GM18517 (cell line): ENCODE results near the gene MED12L.

ENCODE experiments used
- ATAC-seq: cut with Tn5 transposase; IDR thresholded peaks from one replicate; pipeline ENCODE4 v1.9.1; 2021; ENCODE audit warnings: mild to moderate bottlenecking, moderate library complexity; ENCODE audit not compliant: unreplicated experiment

The MED12L gene

DNA sequence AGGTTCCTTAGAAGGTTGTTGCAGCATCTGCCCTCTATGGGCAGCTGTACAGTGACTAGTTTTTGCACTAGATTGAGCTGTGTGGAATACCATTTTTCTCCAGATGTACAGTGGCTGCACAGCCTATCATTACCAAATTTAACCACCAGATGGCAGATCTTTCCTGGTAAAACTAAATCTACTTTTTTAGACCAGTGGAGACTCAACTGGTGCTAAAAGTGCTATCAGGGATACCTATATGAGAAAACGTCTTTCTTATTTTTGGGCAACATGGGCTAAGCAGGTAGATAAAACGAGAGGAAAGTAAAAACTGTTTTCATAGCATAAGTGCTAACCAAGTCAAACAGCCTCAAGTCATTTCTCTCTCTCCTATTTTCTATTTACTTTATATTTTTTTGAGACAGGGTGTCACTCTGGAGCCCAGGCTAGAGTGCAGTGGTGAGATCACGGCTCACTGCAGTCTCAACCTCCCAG is 354.2 kb downstream of the MED12L start:
- ATAC-seq, result peak; percentile 76

DNA sequence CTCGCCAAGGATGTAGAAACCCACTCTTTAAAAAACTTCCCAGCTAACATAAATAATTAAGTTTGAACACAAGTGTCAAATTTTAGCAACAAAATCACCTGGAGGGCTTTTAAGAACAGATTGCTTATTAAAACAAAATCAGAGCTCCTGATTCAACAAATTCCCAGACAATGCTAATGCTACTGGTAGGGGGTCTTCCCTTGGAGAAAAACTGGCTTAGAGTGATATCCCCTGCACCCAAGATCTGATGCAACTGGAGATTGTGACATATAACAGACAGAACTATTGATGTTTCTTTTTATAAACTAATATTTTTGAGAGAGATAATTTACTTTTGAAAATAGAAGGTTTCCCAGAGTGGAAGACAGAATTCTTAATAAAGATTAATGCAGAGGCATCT is 355.5 kb downstream of the MED12L start:
- ATAC-seq, result no peak

DNA sequence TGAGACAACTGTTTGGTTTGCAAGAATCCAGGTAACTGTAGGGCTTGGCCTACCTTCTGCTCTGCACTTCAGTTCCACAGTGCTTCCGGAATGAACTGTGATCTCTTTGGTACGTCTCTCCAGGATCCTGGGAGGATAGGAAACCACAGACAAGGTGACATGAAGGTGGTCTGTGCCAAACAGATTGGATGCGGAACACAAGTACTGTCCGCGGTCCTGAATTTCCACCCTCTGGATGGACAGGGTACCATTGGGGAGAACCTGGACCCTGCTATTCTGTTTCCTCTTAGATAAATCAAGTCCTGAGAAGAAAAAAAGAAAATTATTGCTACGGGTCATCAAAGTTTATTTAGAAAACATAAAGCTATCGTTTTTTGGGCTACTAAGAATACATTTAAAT is 358.1 kb downstream of the MED12L start:
- ATAC-seq, result no peak

DNA sequence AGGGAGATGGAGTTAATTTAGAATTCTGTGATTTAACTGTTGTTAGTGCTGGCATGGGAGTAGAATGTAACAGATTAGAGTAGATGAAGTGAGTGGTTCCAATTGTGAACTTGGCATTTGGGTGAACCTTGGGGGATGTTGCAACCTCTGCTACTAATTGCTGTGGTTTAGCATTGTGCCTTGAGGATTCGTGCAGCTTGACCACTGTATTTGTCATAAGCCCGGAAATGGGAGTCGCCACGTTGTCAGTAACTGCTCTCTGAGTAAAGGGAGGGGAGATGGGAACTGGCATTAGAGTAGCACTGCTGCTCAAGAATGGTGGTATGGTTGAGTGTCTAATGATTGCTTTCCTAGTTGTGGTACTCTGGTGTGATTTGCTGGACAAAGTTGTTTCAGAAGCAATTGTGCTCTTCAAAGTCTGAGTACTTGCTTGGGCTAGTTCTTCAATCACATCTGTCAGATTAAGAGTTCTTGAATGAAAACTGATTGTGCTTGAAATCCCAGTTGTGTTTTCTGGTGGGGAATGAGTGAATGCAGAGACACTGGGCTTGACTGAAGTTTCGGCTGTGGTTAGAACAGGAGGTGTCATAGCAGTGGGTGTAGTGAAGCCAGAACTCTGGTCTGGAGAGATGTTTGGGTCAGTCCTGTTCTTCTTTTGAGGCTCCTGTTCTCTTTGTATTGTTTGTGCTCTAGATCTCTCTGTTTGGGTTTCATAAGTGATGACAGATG is 360.0 kb downstream of the MED12L start:
- no peak for ATAC-seq

DNA sequence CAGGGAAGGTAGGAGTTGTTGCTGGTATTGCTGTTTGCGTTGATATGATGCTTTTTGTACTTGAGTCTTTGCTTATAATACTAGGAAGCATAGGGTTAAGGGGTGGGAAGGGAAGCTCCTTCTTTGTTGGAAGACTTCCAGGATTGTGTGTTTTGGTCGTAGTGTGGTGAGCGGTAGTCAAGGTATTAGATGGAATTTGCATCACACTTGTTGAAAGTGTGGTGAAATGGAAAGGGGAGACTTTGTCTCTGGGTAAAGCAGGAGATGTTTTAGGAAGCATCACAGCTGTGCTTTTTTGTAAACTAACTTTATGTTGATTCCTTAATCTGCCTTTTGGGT is 360.5 kb downstream of the MED12L start:
- no peak for ATAC-seq

DNA sequence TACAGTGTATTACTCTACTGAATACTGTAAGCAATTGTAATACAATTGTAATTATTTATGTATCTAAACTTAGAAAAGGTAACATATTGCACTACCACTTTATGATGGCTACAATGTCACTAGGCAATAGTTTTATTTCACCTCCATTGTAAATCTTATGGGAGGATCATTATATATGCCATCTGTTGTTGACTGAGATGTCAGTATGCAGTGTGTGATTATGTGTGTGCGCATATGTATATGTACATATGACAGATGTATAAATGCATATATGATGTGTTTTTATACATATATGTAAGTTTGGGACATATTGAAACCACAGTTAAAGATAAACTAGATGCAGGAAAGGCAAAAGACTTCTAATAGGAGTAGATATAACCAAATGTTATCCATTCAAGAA is 366.9 kb downstream of the MED12L start:
- ATAC-seq, result no peak

DNA sequence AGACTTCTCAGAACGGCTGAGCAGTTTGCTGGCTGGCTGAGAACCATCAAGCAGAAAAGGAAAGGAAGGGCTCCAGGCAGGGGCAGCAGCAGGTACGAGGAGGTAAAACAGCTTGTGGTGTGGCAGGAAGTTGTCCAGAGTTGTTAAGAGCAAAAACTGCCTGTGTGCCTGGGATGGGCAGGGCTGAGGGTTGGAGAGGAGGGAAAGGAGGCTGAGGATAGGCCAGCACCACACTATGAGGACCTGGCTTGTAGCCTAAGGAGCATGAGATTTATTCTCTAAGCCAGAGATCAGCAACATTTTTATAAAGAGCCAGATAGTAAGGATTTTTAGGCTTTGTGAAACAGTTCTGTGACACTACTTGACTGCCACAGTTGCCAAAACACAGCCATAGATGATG is 367.4 kb downstream of the MED12L start:
- no peak for ATAC-seq

DNA sequence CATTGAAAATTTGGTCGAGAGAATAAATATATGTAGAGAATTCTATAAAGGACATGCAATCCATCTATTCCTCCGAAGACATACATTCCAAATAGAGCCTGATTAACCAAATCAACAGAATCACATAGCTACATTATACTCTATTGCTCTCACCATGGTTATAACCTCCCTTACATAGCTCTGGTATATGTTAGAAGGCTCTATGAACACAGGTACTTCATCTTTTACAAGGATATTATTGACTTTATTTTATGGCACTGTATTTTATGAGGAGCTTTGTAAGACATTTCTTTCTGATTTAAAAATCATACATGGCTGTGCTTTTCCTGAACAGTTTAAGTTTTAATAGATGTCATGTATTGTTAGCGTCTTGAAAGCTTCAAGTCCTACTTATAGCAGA is 370.6 kb downstream of the MED12L start:
- no peak for ATAC-seq

DNA sequence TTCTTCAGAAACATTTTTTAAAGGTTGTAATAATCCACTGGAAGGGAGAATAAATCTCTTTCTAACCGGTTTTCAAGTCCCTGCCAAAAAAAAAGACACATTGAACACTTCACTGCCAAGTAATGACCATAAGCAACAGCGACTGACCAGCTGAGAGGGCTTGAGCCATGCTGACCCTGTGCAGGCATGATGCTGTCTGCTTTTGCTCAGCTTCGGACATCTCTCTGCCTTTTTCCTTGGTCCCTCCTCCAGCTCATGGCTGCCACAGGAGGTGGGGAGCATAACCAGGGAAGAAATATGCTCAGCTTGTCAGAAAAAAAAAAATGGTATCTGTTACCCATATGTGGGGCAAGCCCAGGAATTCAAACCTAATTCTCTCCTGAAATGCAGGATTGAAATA is 373.9 kb downstream of the MED12L start:
- ATAC-seq, result no peak

DNA sequence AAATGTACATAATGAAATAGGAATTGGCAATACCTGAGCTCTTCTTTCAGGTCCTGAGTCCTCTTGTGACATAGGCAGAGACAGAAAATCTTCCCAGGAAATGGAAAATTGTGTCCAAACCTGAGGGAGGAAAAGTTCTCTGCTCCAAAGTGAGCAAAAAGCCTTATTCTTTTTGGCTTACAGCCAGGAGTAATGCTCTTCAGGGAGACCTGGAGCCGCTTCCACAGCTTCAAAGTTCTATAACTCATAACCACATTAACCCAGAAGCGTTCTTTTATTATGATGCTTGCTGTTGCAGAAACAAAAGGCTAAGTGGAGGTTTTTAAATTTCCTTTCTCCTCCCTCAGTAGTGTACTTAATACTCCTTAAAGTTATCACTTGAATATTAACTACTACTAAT is 374.8 kb downstream of the MED12L start:
- no peak for ATAC-seq

DNA sequence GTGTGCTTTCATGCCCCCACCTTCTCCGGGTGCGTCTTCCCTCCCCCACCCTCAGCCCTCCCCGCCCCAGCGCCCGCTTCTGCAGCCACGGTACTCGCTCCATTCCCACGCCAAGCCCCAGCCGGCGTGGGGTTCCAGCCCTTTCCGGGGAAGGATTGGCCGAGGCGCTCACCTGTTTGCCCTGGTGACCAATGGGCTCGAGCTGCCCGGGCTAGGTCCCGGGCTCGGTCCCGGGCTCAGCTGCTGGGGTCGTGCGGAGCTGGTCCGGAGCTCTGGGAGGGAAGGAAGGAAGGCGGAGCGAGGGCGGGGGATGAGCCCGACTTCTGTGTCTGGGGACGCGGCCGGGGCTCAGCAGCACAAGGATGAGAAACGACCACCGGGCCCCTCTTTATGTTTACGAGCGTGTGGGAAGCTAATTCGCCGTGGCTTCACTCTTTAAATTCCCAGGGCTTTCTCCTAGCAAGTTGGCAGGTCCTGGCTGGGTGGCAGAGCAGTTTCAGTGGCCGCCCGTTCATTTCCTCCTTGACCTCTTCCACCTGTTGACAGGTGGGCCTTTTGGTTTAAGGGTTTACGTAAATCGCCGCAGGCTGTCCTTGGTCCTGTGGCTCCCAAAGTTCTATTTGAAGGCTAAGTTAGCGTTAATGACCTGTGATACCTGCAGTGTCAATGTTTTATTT is 375.4 kb downstream of the MED12L start, which contains the start of gene IGSF10:
TSS of gene IGSF10 (minus strand) at position 288 of the 677 bp plus-strand sequence. CDS start 2,352 bp downstream, outside the sequence.
- no peak for ATAC-seq

DNA sequence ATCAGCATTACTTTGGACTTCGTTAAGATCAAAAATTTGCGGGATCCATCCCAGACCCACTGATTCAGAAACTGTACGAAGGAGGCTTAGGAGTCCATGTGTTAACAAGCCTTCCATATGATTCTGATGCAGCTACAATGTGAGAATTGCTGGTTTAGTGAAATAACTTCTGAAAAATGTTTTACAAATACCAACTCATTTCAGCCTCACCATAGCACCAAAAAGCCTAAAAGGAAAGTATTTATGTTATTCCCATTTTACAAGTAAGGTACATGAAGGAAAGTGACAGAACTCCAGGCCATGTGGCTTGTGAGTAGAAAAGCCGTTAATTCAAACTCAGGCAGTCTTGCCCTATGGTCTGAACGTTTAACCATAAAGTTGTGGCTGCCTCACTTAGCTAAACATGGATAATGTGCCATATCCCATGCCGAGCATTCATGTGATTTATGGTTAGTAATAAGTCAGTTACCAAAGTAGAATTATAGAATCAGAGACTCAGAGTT is 376.9 kb downstream of the MED12L start:
- no peak for ATAC-seq

DNA sequence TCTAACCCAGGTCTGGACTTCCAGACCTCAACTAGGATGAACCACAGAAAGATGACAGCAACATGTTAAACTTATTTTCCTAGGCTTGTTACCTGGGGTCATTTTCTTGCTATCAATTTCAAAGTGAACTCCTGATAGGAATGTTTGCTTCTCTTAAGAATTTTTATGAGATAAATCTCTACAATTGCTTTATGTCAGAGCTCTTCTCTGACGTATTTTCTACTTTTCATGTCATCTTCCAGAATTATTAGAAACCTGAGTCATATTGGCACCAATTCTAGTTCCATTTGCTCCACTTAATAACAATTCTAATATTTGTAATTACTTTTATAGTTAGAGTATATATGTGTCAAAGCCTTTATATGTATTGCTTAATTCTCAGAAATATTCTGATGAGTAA is 377.5 kb downstream of the MED12L start:
- ATAC-seq, result no peak

DNA sequence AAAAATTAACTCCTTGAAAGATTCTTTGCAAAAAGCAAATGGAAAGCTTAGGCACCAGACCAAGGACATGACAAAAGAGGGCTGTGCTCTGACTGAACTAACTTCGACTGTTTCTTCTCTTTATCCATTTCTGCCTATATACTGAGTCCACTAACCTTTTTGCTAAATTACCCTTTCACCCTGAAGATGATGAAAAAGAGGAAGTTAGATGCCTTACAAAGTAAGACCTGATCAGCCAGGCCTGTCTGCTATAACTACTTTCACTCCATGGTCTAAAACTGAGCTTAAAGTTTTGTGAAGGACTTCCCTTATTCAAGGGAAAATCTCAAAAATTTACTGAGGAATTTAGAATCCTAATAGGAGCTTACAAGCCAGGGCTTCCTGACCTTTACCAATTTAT is 381.6 kb downstream of the MED12L start:
- ATAC-seq, result no peak

DNA sequence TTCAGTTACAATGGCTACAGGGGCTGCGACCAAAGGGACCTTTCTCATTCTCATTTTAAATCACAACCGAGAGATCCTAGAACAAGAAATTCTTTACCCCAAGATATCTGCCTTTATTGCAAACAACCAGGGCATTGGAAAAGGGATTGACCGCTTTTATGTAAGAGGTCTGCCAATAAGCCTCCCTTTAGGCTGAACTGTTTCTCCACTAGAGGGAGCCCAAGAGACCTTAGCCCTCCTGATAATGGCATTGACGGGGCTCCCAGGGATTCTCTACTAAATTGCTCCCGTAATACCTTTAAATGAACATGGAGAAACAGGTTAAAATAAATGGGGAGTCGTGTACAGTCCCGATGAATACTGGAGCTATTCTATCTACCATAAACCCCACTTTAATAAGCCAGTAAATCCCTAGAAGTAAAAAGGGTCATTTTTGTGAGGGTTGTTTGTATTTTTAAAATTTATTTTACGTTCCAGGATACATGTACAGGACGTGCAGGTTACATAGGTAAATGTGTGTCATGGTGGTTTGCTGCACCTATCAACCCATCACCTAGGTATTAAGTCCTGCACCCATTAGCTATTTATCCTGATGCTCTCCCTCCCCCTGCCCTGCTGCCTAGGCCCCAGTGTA is 382.9 kb downstream of the MED12L start:
- peak; percentile 81 for ATAC-seq

DNA sequence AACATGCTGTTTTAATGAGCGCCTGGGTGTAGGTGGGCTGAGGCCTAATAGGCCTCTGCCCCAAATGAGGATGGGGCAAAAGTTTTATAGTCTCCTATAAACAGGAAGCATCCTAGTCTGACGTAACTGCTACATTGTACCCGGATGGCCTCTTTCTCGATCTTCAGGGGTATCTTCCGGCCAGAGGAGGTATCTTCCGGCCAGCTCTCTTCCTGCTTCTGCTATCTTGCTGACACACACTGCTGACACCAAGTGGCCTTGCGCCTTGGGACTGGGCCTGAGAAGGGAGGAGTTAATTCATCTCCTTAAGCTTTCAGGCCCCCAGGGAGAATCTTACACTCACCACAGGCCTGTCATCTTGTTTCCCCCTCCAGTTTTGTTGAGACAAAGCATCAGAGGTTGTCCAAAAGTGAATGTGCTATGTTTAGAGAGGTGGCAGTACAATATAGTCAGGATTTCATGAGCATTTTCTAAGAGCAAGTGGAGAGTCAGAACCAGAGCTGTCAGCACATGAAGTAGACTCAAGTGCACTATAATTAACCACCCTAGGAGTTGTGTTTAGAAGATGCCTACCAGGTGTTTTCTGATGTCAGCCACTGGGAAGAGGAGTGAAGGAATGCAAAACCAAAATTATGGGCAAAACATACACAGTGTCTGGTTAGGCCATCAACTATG is 391.0 kb downstream of the MED12L start:
- ATAC-seq, result no peak

DNA sequence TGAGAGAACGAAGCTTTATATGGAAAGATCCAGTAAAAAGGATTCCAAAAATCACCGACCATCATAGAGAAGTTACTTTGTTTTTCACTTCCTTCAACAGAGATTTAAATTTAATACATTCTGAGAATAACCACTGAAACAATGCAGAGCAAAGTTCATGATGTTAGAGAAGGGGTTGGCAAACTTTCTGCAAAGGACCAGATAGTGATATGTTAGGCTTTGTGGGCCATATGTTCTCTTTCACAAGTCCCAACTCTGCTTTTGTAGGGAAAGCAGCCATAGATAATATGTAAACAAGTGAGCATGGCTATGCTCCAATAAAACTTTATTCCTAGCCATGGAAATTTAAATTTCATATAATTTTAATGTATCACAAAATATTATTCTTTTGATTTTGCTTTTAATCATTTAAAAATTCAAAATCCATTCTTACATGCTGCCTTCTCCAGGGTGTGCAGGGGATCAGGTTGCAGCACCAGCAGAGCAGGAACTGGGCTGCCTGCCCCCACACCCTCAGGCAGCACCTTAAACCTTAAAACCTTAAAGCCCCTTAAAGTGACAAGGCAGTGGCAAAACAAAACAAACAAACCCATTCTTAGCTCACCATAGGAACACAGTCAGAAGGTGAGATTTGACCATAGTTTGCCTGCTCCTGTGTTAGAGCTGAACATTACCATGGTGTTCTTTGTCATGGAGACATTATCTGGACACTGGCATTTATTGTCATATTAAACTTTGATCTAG is 392.3 kb downstream of the MED12L start:
- ATAC-seq, result no peak

DNA sequence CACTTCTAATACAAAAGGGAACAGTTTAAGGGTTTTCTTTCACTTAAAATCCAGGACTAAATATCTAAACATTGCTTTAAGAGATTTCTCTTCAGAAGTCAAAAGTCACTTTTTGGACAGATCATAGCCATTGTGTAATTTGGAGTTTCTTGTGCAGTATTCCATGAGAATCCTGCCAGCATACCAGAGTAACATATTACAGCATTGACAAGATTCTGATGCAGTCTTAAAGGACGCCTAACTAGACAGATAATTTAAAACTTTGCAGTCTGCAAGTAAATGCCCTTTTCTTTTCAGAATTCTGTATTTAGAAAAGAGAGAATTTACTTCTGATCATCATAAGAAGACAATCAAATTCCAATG is 392.9 kb downstream of the MED12L start:
- ATAC-seq, result no peak

DNA sequence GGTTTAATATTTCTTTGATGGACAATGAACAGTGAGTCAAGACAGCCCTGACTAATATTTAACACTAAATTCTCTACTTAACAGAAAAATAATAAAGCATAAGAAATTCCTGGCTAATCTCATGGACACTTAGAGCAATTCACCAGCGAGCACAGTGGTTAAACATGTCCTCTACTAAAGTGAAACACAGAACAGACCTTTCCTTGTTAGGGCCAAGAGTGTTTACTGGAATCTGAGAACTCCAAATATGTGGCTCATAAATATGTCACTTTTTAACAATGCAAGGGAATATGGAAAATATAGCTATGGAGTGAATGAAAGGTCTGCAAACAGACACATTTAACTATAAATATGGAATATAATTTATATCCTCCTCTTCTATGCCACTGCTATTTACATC is 394.0 kb downstream of the MED12L start:
- ATAC-seq, result no peak

DNA sequence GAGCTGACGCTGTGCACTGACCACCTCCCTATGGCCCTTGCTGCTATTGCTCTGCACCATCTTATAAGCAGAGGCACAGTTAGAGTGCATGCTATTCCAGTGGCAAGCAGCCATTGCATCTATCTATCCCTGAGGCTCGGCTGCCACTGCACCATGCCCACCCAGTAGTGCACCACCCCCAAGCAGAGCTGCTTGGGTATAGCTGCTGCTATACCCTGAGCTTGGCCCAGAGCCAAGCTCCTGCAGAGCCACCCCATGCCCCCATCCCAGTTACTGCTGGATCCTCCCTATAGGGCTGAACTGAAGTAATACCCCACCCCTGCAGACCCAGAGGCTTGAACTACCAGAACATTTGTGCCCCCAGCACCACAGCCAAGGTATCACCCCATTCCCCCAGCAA is 395.0 kb downstream of the MED12L start:
- ATAC-seq, result no peak

DNA sequence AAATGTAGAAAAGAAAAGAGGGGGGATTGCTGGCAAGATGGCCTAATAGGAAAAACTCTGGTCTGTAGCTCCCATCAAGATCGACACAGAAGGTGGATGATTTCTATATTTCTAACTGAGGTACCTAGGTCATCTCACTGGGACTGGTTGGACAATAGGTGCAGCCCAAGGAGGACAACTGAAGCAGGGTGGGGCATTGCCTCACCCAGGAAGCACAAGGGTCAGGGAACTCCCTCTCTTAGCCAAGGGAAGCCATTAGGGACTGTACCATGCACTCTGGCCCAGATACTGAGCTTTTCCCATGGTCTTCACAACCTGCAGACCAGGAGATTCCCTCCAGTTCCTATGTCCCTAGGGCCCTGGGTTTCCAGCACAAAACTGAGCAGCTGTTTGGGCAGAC is 398.0 kb downstream of the MED12L start:
- ATAC-seq, result no peak
